ENCODE measurements around the gene DPH6.

GRCh38 chr15:35491173-35491572 lies 54.8 kb downstream of the DPH6 start:
- TF ChIP-seq, protein P1, sequence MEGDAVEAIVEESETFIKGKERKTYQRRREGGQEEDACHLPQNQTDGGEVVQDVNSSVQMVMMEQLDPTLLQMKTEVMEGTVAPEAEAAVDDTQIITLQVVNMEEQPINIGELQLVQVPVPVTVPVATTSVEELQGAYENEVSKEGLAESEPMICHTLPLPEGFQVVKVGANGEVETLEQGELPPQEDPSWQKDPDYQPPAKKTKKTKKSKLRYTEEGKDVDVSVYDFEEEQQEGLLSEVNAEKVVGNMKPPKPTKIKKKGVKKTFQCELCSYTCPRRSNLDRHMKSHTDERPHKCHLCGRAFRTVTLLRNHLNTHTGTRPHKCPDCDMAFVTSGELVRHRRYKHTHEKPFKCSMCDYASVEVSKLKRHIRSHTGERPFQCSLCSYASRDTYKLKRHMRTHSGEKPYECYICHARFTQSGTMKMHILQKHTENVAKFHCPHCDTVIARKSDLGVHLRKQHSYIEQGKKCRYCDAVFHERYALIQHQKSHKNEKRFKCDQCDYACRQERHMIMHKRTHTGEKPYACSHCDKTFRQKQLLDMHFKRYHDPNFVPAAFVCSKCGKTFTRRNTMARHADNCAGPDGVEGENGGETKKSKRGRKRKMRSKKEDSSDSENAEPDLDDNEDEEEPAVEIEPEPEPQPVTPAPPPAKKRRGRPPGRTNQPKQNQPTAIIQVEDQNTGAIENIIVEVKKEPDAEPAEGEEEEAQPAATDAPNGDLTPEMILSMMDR (IDR thresholded peaks at IDR 0.05), result no peak
- TF ChIP-seq ZFX (IDR thresholded peaks at IDR 0.05; ENCODE audit: borderline replicate concordance), result no peak

Measured in 22Rv1 (cell line).